GM12873 (cell line): ENCODE results near the gene VCAN.

Experiments used
- CTCF ChIP-seq: IDR thresholded peaks from 2 replicates; pipeline ENCODE4 v1.5.1; 2012; ENCODE audit warnings: low read depth, mild to moderate bottlenecking, moderate library complexity, low read length, control low read depth; ENCODE audit not compliant: insufficient read depth; ENCODE audit errors: missing control alignments

VCAN gene

GRCh38 chr5:83471405-83472212 is at the start of gene VCAN:
Gene VCAN (plus strand): TSS chr5:83471744. CDS start chr5:83483519, 11,775 bp downstream.
- TF ChIP-seq CTCF = no peak

GRCh38 chr5:83422284-83422683 is 49.3 kb upstream of the VCAN start:
- TF ChIP-seq CTCF = no peak

GRCh38 chr5:83426855-83427254 is 44.7 kb upstream of the VCAN start:
- no peak for TF ChIP-seq CTCF

GRCh38 chr5:83428126-83428525 is 43.4 kb upstream of the VCAN start:
- no peak for TF ChIP-seq CTCF

- TF ChIP-seq CTCF = no peak
Measured at GRCh38 chr5:83428890-83429289, 42.7 kb upstream of the VCAN start.

- peak; percentile 89 for TF ChIP-seq CTCF
Measured at GRCh38 chr5:83430130-83431010, 41.2 kb upstream of the VCAN start.

- TF ChIP-seq CTCF = no peak
Measured at GRCh38 chr5:83433891-83434290, 37.7 kb upstream of the VCAN start.
